ENCODE measurements around the gene PTPRB. TPM values are rescaled to one million over a fixed set of nuclear protein-coding genes. Genes with fewer than 3 reads are reported as not detected.
A peak's percentile ranks its signal among the peaks of the same experiment; 100 is the strongest.

Gene PTPRB
- total RNA-seq, 1 donor from 2014 or later: 91.4 TPM

DNA sequence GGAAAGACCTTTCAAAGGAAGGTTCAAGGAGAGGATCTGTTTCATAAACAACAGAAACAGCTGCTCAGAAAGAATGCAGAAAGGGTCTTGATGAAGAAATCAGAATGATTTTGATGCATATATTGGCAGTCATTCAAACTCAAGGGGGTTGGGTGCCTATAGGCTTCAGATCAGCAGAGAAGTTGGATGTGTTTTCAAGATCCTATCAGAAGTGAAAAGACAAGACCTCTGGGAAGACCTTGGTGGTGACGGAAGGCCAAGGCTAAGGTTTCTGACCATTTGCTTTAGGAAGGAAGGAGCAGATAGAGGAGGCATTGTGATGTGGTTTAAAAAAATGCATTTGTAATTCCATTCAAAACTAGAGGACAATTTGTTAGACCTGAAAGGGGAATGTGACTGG, 15.2 kb upstream of the PTPRB start:
- no peak for DNase-seq
- no peaks in the 10 kb centered on the region for H3K36me3 ChIP-seq
- H3K27me3 ChIP-seq (ENCODE audit: low read depth): no peaks in the 10 kb centered on the region
- H3K4me3 ChIP-seq: no peak overlapping the region
- no peak overlapping the region for H3K27ac ChIP-seq
- intact Hi-C loops (cut with DNase I): no loop called here
- no peak for ATAC-seq
- TF ChIP-seq, protein P1, sequence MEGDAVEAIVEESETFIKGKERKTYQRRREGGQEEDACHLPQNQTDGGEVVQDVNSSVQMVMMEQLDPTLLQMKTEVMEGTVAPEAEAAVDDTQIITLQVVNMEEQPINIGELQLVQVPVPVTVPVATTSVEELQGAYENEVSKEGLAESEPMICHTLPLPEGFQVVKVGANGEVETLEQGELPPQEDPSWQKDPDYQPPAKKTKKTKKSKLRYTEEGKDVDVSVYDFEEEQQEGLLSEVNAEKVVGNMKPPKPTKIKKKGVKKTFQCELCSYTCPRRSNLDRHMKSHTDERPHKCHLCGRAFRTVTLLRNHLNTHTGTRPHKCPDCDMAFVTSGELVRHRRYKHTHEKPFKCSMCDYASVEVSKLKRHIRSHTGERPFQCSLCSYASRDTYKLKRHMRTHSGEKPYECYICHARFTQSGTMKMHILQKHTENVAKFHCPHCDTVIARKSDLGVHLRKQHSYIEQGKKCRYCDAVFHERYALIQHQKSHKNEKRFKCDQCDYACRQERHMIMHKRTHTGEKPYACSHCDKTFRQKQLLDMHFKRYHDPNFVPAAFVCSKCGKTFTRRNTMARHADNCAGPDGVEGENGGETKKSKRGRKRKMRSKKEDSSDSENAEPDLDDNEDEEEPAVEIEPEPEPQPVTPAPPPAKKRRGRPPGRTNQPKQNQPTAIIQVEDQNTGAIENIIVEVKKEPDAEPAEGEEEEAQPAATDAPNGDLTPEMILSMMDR (IDR thresholded peaks at IDR 0.05): no peak
- no peaks in the 10 kb centered on the region for H3K9me3 ChIP-seq
- peaks cover 8% of the 10 kb centered on the region for H3K4me1 ChIP-seq

DNA sequence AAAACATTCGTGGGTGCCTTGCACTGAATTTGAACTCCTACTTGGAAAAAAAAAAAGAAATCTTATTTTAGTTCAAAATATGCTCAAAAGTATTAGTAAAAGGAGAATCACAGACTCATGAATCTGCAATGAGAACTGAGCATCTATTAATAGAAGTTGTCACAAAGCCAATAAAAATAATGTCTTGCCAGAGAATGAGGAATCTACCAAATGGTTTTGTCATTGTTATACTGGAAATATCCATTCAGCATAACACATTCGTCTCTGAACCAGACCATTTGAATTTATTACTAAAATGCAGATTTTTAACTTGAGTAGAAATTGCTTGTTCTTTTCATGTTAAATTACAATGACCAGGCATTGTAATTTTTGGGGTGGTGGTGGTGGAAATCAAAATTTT, 11.6 kb upstream of the PTPRB start:
- ATAC-seq (no peak), DNase-seq (no peak)
- H3K36me3 ChIP-seq: no peaks in the 10 kb centered on the region
- intact Hi-C loops (cut with DNase I): no loop called here
- no peak overlapping the region for H3K4me3 ChIP-seq
- no peaks in the 10 kb centered on the region for H3K9me3 ChIP-seq
- peaks cover 18% of the 10 kb centered on the region for H3K4me1 ChIP-seq
- H3K27me3 ChIP-seq (ENCODE audit: low read depth): no peaks in the 10 kb centered on the region
- TF ChIP-seq, protein P1 (IDR thresholded peaks at IDR 0.05): no peak
- no peak overlapping the region for H3K27ac ChIP-seq

DNA sequence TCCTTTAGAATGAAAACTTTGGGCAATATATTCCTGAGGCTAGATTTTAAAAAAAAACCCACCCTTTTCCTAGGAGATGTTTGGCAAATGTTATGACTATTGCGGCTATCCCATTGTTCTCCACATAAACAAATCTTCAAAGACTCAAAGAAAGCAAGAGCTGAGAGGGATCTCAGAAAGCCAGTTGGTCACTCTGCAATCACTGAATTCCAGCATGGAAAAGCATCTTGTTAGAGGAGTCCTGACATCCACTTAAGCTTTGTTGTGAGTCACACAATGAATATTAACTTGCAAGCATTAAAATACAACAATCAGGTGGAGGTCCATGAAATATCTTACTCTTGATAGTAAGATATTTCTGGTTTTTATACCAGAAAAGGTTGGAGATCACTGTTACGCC, 11.0 kb upstream of the PTPRB start:
- TF ChIP-seq, protein P1 (IDR thresholded peaks at IDR 0.05): no peak
- intact Hi-C loops (cut with DNase I): no loop called here
- H3K27ac ChIP-seq: no peak overlapping the region

DNA sequence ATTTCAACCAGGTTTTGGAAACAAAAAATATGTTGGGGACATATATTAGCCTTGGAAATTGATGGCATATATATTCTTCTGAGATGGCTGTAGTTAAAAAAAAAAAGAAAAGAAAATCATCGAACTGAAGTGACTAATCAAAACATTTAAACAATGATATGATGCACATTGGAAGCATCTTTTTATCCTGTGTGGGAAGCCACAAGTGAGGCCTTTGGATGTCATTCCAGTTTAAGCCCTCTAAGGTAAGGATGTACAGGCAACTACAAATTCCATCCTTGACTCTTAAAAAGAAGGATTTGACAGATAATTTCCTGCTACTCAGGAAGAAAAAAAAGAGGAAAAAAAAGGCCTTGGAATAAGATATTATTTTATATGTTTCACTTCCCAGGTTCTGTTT, 9.6 kb upstream of the PTPRB start:
- Histone ChIP-seq H3K4me3 (no peak overlapping the region), H3K9me3 (no peaks in the 10 kb centered on the region), H3K27me3 (ENCODE audit: low read depth) (no peaks in the 10 kb centered on the region), H3K4me1 (peaks cover 18% of the 10 kb centered on the region), H3K27ac (no peak overlapping the region), H3K36me3 (no peaks in the 10 kb centered on the region)
- ATAC-seq (no peak), DNase-seq (no peak)
- TF ChIP-seq, protein P1 (IDR thresholded peaks at IDR 0.05): no peak
- intact Hi-C loops (cut with DNase I): no loop called here

More for the DNA sequence above, 11.0 kb upstream of the PTPRB start:
- ATAC-seq (no peak), DNase-seq (no peak)
- peaks cover 18% of the 10 kb centered on the region for H3K4me1 ChIP-seq
- no peaks in the 10 kb centered on the region for H3K27me3 ChIP-seq (ENCODE audit: low read depth)
- no peak overlapping the region for H3K4me3 ChIP-seq
- no peaks in the 10 kb centered on the region for H3K9me3 ChIP-seq
- H3K36me3 ChIP-seq: no peaks in the 10 kb centered on the region

DNA sequence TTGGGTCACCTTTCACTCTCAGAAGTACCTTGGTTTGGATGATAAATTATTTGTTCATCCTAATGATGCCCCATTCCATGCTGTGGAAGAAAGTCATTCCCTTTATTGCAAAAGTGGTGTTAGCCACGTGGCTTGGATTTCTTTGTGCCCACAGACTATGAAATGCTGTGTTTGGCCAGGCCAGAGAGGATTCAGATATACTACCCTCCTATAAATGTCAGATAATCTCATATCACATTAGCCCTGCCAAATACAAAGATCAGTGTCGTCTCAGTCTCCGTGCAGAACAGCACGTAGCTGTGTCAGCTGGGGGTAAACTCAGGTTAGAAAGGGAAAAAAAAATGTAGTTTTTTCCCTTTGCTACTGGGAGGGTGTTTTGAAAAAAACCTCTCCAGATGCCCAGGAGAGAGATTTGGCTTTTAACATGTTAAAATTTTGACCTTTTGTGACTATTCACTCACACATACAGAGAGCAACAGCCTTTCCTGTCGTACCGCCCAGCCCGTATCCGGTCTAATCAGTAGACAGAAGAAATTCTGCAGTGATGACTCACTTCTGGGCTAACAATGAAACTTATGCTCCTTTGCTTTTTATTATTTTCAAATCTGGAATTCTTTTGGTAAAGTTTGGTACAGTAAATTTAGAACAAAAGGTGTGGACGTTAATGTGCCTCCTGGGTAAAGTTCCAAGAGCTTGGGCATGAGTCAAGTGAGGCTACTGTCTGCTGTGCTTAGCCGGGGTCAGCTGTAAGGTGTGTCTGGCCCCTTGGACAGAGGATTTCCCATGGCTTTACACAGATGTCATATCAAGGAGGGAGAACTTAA, 8.5 kb upstream of the PTPRB start:
- Histone ChIP-seq H3K27ac (peak overlapping the region; percentile 37), H3K36me3 (no peaks in the 10 kb centered on the region), H3K4me1 (peaks cover 18% of the 10 kb centered on the region), H3K27me3 (ENCODE audit: low read depth) (no peaks in the 10 kb centered on the region), H3K9me3 (no peaks in the 10 kb centered on the region), H3K4me3 (peak overlapping the region; percentile 20)
- ATAC-seq: peak; percentile 83 to 84
- DNase-seq: peak; percentile 57
- TF ChIP-seq, protein P1 (IDR thresholded peaks at IDR 0.05): no peak
- intact Hi-C loops (cut with DNase I): no loop called here
